Activated CD8-positive, alpha-beta memory T cell treated with anti-CD3 and anti-CD28 coated beads for 1 hour (primary cell): ENCODE results near the gene PLCH2.
A peak's percentile ranks its signal among the peaks of the same experiment; 100 is the strongest.

Experiments
- DNase-seq, 2 donors: peaks; one replicate each; pipeline ENCODE4 v3.0.0-alpha.2; 2020; ENCODE audit warnings: low read depth in 1 of 2; ENCODE audit errors: extremely low read depth in 1 of 2

The PLCH2 gene

DNA sequence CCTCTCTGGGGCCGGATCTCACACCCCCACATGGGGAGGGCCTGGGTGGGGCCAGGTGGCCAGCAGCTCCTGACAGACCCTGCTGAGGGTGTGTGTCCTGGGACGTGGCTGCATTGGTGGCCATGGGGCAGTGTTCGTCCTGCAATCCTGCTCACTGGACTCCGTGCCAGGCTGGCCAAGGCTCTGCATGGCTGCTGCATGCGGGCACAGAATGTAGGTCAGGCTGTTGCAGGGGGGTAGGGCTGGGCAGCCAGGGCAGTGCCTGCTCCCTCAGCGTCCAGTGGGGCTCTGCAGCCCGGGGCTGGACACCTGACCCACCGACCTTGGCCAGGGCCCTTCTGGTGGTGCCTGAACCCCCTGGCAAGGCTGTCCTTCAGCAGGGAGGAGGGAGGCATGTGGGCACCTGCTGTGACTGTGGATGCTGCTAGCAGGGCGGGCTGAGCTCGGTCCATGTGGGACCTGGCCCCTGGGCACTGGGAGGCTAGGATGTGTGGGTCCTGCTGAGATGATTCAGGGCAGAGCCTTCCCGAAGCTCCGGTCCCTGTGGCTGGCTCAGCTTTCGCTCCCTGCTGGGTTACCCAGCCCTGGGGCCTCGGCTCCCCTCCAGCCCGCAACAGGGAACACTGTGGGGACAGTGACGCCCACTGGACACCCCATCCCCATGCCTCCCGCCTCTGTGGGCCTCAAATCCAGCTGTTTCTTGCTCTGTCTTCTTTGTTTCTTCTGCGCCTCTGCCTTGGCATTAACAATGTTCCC is 14.9 kb upstream of the PLCH2 start:
- DNase-seq, result no peak

DNA sequence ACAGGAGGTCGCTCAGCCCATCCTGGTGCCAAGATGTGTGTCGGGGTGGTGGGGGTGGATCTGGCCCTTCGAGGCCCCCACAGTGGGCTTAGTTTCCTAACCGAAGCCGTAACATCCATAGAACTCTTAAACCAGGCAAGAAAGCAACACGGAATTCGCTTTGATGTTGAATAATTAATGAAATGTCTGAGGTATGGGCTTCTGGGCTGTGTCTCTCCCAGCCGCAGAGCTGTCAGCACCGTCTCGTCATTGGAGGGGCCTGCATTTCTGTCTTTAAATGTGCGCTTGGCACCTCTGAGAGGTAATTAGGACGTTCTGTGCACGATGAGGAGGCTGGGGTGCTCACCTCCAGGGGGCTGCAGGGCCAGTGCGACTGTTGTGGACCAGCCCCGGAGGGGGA is 13.3 kb upstream of the PLCH2 start:
- DNase-seq, result no peak

DNA sequence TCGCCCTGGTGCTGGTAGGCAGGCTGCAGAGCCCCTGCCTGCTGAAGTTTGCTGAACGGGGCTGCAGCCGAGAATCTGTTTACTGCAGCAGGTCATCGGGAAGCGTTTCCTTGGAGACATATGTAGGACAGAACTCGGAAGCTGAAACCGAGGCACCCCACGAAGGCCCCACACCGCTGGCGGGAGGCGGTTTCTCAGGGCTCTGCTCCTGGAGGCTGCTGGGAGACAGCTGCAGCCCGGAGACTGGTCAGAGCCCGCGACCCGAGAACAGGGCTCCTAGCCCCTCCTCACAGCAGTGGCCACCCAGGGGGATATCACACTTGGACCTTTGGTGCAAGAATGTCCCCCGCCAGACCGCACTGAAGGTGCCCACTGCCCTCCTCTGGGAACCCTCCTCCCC is 12.7 kb upstream of the PLCH2 start:
- DNase-seq, result no peak

DNA sequence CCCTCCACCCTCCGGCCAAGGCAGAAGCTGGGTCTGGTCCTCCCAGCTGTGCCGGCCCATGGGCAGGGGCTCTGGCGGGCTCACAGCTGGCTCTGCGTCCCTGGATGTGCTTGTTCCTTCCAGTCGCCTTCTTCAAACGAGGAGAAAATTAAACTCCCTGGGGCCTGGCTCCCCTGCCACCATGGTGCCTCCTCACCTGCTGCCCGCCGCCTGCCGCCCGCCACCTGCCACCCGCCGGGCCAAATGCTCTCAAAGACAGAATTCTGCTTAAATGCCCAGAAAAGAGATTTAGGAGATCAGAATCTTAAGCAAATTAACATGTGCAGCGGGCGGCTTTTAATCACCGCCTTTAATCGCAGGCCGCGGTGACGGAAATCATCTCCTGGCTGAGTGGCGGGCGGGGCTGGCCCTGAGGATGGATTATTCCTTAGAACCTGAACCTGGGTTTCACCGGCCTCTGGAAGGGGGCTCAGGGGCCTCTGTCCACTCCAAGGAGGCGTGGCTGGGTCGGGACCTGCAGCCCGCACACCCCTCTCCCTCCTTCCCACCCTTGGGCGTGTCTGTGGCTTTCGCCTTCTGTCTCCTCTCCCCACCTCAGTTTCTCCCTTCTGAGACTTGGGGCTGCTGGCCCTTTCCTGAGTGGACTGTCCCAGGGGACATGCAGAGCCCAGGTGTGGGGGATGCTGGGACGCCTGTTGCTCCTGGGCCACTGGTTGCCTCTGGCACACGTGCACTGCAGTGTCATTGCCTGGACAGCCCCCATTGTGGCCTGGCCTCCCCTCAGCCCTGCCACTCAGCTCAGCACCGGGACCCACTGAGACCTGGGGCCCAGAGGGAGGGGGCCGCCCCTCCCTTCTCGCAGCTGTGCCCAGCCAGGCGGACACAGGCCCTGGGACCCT is 10.5 kb upstream of the PLCH2 start:
- no peak for DNase-seq

DNA sequence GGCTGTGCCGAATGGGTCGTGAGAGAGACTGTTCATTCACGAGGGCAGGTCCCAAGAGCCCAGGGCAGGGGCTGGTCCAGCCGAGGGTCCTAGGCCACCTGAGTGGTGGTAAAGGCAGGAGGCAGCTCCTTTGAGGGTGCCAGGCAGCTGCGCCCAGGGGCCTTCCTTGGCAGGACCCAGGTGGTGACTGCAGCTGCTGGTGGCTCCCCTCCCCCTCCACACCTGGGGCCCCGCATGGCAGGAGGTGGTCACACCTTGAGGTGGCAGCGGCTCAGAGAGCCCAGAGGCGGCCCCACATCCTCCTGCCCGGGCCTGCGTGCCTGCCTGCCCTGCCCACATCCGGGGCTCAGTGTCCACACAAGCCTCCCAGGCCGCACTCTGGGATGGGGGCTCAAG is 9.8 kb upstream of the PLCH2 start:
- DNase-seq, result no peak

DNA sequence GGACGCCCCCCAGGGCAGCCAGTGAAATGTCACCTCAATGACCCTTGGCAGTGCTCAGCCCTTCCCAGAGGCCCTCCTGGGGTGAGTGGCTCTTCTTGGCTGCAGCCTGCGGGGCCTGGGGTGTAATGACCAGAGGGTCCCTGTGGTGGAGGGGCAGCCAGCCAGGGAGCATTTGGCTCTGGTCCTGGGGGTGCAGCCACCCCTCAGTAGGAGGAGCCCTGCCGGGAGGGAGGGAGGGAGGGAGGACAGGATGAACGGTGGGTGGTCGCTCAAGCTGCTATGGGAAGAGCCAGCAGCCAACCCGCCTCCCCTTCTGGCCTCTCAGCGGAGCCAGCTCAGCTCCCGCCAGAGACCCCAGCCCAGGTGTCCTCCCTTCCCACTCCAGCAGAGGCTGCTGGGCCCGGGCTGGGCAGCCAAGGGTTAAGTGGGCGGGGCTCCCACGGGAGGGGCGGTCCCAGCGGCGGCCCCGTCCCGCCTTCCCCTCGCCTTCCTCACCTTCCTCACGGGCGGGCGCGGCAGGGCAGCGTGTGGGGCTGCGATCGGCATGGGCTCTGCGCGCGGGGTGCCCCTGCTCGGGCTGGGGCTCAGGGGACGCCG is 9.0 kb upstream of the PLCH2 start:
- peak in 1 of 2 donors; percentile 15 for DNase-seq

DNA sequence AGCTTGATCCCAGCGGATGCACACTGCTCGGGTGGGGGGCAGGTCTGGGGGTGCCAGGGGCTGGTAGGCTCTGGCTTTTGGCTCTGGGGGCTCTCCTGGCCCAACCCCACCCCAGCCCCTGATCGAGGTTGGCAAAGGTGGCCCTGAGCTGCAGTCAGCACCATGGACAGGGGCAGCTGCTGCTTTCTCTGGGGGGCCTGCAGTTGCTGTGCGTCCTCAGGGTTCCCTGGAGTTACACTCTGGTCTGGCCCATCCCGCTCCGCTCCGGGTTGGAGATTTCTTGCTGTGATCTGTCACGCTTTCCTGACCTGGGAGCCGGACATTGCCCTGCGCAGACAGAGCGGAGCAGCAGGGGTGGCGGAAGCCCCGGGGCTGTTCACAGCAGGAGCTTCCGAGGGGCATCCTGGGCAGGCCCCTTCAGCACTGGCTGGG is 8.0 kb upstream of the PLCH2 start:
- DNase-seq, result peak; percentile 12 to 24

DNA sequence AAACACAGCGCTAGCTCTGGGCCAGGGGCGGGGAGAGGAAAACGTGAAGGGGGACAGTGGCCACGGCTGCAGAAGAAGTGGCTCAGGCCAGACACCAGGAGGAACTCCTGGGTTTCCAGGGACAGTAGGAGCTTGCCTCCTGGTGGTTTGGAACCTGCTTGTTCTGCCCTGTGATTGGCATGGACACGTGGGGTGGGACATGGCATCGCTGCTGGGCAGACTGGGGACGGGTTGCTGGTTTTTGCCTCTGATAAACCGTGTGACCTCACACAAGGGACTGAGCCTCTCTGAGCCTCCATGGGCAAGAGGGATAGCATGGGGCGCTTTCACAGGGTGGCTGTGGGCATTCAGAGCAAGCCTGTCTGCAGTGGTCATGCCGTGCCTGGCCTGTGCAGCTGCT is 7.5 kb upstream of the PLCH2 start:
- no peak for DNase-seq

DNA sequence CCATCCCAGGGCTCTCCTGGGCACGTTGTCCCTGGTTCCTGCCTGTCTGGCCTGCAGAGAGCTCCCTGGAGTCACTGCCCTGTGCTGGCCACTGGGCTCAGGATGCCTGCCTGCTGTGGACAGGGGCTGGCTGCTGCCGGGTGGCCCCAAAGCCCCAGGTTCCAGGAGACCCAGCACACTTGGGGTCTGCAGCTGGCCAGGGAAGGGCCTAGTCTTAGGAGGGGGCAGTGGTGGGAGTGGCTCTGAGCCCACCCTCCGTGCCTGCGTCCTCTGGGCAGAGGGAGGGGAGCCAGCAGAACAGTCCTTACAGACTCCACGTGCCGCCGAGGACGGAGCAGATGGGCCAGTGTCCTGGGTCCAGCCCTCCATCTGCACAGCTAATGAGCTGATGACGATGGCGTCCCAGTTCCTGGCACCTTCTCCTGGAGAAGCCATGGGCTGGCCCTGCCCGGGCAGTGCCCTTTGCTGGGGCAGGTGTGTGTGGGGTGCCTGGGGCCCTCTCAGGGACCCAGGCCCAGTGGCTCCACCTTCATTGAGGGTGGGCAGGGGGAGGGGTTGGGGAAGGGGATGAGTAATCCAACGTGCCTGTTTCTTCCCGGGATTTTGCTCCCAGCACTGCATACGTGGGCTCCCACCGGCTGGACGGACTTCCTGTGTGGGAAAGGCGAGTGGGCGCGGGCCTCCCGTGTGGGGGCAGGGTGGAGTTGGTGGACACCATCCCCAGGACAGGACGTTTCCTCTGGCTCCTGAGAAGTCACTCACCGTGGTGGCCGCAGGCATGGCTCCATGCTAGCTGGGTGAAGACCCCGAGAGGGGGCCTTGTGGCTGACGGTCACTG is 6.8 kb upstream of the PLCH2 start:
- no peak for DNase-seq

DNA sequence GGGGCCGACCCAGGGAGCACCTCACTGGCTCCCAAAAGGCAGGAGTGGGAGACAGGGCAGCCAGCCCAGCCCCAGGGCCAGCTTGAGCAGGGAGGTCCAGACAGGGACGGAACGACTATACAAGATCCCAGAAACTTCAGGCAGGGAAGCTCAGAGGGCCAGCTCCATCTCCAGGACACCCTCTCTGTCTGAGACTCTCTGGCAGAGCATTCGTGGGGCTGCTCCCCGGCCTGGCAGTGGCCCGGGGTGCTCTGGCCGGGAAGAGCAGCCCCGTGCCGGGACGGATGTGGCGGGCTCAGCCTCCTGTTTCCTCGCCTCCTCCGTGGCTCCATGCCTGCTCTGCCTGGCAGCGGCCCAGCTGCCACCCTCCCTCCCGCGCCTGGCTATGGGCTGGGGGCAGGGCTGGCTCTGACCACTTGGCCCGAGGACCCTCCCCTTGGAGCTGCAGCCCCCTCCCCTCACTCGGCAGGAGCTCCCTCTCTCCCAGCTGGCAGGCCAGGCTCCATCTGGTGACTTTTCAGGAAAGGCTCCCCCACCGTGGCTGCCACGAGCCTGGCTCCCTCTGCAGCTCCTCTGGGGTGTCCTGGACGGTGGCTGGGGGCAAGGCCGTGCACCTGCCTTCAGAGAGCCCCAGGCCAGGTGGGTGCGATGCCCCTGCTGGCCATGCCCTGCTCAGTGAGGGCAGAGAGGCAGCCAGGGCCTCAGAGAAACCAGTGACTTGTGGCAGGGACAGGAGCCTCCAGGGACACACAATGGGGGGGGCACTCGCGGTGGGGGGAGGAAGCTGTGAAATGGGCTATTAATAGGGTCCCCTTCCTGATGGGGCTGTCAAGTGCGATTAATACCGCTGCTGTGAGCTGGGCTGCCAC is 5.6 kb upstream of the PLCH2 start:
- no peak for DNase-seq

DNA sequence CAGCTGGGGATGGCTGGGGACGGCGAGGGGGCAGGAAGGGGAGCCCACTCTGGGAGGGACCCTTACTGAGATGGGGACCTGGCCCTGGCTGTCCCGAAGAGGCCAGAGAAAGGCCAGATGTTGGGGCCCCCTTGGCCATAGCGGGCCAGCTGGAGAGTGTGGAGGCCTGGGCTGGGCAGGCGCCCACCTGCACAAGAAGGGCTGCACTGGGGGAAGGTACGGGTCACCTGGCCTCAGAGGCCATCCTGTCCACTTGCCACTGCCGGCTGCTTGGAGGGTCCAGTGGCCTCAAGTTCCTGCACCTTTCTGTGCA is 5.0 kb upstream of the PLCH2 start:
- no peak for DNase-seq

DNA sequence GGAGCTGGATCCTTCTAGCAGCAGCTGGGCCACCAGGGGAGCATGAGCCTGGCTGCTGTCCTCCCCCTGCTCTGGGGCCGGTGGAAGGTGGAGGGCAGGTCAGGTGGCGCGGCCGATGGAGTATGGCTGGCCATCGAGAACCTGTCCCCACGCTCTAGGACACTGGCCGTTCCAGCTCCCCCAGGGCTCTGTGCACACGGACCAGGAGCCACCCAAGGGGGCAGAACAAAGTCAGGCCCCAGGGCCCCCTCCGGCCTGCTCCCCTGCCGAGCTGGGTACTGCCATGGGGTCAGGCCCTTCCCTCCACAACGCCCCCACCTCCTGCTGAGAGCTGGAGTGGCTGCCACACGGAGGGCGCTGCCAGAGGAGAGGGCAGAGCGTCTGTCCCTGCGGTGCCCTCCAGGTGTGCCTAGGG is 4.5 kb upstream of the PLCH2 start:
- DNase-seq, result no peak

DNA sequence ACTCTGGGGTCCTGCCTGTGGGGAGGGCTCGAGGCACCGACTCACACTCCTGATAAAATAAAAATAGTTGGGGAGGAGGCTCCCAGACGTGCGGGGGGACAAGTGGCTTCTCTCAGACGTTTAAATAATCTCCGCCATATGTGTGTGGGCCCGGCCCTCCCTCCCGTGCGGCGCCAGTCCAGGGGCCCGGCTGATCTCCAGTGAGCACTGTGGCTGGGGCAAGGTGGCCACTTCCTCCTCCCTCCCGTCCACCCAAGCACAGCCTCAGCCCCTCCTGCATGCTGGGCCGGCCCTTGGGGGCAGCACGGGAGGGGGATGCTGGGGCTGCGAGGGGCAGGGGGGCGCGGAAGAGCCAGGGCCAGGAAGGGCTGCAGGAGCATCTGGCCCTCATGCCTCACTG is 4.0 kb upstream of the PLCH2 start:
- no peak for DNase-seq

DNA sequence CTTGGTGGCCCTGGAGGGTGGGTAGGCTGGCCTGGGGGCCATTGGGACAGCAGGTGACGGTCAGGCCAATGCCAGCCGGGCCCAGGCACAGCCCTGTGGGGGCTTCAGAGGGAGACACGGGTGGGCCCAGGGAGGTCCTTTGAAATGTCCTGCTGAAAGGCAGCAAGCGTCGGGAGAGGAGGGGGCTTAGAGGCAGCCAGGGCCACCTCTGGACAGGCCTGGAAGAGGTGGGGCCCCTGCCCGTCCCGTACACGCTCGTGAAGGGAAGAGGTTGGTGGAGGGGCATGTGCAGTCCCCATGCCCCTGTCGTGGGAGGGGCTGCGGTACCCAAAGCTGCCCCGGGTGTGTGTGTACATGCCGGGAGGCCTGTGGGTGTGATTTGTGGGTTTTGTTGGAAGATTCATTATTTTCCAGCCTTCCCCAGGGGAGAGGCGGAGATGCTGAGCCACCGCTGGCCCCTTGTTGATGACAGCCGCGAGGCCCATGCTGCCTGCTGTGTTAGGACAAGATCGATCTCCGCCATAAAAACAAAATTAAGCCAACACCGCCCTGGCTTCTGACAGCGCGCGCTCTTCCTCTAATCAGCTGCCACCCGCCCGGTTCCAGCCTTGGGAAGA is 3.4 kb upstream of the PLCH2 start:
- no peak for DNase-seq

DNA sequence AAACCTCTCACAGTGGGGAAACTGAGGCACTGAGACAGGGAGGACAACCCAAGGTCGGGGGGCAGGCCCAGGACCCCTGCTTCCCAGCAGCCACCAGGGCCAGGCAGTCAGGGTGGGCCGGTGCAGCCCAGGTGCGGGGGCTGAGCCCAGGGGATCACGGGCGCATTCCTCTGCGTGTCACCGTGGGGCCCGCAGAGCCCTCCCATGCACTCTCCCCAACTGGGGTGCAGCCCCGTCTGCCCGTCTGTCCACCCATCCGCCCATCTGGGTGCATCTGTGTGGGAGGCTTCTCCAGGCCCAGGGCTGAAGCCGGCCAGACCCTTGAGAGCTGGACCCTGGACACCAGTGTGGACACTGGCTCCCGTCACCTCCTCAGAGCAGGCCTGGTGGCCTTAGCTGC is 2.9 kb upstream of the PLCH2 start:
- no peak for DNase-seq

DNA sequence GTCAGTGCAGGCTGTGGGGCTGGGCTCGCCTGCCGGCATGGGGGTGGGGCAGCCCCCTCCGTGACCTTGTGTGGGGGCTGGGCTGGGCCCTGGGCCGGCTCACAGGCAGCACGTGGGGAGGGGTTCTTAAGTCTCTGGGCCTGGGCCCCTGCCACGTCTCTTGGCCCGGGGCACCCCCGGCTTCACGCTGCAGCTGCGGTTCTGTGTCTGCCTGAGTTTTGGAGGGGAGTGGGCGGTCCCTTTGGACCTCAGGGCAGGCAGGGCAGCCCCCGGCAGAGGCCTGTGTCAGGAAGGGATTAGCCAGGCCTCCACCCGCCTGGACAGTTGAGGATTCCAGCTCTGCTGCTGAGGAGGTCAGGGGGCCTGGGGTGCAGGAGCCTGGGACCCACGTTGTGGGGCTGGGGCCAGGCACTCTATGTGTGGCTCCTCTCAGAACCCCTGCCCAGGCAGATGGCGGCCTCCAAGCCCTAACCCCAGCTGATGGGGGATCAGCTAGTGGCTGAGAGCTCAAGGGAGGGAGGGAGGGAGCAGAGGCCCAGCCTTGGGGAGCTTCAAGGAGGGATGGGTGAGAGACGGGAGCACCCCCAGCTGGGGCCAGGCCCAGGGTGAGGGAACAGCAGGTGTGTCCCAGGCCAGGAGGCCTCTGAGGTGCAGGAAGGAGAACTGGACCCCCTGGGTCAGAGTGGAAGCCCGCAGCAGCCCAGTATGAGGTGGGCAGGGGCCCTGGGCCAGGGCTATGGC is 1.8 kb upstream of the PLCH2 start:
- DNase-seq, result no peak

DNA sequence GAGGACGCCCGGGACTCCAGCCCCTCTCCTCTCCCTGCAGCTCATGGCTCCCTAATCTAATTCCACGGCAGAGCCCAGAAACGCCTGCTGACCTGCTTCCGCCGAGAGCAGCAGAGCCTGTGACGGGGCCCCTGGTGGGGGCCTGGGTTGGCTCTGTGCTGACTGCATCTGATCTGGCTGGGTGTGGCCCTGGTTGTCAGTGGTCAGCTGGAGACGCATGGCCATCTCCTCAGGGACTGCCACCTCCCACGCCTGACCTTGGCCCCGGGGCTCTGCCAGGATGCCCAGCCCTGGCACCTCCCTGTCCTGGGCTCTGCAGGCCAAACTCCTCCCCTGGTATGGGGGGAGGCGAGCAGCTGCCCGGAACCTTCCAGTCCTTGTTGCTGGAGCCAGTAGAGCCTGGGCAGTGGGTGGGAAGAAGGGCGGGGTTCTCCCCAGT is 1.1 kb upstream of the PLCH2 start:
- DNase-seq, result no peak

DNA sequence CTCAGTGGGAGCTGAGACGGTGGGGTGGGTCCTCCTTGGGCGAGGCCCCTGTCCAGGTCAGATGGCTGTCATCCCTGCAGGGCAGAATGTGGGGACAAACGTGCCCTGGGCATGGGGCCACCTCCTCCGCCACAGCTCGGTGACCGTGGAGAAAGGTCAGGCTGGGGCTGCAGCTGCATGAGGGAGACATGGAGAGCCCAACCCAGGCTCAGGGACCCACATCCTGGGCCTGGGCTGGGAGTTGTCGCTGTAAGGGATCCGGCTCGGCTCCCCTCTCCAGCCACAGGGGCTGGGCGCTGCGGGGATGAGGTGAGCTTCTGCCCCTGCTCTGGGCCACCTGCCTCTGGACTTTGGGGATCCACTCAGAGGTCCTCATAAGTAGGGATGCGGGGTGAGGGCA is 518 bp upstream of the PLCH2 start:
- no peak for DNase-seq

DNA sequence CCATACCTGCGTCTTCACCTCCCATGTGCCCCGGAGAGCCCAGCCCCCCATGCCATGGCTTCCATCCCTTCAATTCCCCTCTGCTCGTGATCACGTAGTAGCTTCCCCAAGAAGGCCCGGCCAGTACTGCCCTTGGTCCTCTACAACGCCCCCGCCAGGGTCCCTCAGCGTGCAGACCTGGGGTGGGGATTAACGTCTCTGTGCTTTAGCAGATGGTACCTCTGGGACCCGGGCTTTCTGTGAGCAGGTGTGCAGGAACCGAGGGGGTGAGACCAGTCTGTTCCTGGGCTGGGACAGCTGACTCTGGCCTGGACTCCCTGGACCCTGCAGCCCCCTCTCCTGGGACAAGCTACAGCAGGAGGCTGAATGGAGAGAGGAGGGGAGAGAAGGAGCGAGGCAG is 1.2 kb downstream of the PLCH2 start:
- DNase-seq, result no peak
